Embryonic facial prominence (tissue), 1 donor: ENCODE measurements around the gene CIB4.

ENCODE experiments used
- DNase-seq: peaks from one replicate; pipeline ENCODE4 v3.0.0-alpha.2; 2016; ENCODE audit errors: extremely low spot score

Gene CIB4

DNA sequence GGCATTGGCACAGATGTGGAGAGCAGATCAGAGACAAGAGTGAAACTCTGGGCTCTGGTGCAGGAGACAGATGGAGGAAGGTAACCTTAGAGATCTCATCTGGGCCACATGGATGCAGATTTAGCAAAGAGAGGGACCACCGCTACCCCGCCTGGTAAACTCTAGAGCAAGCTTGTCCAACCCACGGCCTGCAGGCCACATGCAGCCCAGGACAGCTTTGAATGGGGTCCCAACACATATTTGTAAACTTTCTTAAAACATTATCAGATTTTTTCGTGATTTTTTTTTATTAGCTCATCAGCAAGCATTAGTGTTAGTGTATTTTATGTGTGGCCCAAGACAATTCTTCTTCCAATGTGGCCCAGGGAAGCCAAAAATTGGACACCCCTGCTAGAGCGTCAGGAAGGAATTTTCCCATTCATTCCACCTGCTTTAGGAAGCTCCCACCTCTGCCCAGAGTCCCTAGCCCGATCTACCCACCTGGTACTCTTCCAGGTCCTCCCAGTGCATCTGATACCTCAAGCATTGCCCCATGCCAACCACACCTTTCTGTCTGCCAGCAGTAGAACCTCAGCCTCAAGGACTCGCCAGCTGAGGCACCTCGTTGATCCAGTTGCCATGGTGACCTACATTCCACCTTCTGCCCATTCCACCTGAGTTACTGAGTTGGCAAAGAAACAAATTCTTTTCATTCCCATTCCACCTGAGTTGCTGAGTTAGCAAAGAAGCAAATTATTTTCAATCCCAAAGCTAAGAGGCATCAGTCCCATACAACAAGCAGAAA, at the start of gene CIB4:
CIB4 (minus strand) TSS at position 586 of the 784 bp plus-strand sequence; CDS start at position 534, 52 bp downstream.
- no peak for DNase-seq

DNA sequence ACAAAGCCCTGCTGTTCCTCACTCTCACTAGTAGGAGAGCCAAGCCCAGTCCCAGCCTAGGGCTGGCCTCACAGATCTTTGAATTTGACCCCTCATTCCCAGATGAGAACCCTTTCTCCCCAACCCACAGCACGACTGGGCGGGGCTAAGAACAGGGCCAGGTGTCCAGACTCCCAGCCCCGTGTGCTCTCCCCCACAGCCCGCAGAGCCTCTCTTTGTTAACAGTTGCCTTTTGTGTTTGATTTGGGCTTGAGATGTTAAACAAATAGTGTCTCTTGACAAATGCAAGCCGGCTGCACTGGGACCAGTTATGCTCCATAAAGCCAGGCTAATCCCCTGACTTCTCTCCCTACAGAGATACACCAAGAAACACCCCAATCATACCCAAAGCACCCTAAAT, 46.6 kb upstream of the CIB4 start:
- DNase-seq = no peak

DNA sequence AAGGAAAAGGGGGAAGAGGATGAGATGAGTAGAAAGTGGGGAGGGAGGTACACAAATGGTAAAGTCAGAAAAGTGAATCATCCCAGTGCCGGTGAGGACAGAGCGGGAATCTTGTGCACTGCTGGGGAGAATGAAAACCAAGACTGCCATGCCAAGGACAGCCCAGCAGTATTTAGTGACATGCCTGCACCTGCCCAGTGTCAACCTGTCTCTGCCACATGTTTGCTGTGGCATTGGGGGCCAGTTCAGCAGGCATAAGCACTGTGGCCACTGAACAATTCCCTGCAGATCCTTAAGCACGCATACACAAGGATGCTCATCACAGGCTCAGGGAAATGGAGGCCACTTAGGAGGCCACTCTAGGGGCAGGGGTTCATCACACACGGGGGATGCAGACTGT, 46.2 kb upstream of the CIB4 start:
- DNase-seq = no peak

DNA sequence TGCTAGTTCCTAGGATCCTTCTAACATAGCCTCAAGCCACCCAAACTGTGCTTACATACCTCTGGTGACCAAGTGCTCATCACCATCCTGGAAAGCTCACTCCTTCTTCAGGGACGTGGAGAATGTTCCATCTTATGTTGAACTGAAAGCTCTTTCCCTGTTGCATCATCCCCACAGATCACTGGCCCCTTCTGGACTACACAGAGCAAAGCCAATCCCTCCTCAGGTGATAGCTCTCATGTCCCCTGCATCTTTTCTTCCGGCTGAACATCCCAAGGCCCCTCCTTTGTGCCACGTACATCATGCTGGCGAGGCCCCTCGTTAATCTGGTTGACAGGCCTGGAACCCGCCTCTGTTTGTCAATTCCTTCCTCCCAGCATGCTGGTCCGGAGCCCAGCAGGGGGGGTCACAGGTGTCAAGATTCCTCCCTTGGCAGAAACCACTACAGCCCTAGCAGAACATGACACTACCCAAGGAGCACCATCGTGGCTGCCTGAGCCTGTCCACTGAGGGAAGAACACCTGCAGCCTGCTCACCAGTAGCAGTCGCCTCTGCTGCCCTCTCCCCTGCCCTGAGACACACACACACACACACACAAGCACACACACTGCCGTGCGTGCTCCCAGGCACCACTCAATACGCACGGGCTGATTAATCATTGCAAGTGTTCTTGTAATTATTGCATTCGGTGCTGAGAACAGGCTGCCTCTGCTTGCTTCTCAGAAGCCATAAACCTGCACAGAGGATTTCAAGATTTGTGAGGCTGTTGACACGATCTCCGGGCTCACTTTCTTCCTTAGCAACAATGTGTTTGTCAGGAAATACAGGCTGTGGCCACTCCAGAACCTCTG, 45.0 kb upstream of the CIB4 start:
- DNase-seq = no peak

- DNase-seq = no peak
These were observed 44.2 kb upstream of the CIB4 start for GRCh38 chr2:26685341-26685740.

- no peak for DNase-seq
These were observed 42.4 kb upstream of the CIB4 start for GRCh38 chr2:26683583-26683982.

- DNase-seq = no peak
These were observed 41.0 kb upstream of the CIB4 start for GRCh38 chr2:26682155-26682554.

- no peak for DNase-seq
These were observed 40.5 kb upstream of the CIB4 start for GRCh38 chr2:26681656-26682055.

DNA sequence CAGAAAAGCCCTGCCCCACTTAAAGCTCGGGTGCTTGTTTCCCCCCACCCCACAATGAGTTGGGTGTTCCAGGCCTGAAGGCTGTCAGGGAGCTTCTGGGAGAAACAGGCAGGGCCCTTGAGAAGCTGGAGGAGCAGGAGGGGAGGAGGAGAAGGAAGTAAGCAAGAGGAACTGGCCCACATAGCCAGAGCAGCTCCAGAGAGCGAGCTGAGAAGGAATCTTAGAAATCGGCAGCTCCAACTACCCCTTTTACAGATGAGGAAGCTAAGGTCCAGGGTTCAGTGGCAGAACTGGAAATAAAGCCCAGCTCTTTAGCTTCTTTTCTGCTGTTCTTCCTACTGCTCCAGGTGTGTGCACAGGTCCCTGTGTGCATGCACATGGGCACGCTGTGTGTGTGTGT, 38.7 kb upstream of the CIB4 start:
- no peak for DNase-seq

GRCh38 chr2:26678035-26678434, 36.9 kb upstream of the CIB4 start:
- DNase-seq = no peak

- DNase-seq = no peak
These were observed 34.6 kb upstream of the CIB4 start for GRCh38 chr2:26675651-26676255.

- no peak for DNase-seq
These were observed 33.6 kb upstream of the CIB4 start for GRCh38 chr2:26674771-26675170.

DNA sequence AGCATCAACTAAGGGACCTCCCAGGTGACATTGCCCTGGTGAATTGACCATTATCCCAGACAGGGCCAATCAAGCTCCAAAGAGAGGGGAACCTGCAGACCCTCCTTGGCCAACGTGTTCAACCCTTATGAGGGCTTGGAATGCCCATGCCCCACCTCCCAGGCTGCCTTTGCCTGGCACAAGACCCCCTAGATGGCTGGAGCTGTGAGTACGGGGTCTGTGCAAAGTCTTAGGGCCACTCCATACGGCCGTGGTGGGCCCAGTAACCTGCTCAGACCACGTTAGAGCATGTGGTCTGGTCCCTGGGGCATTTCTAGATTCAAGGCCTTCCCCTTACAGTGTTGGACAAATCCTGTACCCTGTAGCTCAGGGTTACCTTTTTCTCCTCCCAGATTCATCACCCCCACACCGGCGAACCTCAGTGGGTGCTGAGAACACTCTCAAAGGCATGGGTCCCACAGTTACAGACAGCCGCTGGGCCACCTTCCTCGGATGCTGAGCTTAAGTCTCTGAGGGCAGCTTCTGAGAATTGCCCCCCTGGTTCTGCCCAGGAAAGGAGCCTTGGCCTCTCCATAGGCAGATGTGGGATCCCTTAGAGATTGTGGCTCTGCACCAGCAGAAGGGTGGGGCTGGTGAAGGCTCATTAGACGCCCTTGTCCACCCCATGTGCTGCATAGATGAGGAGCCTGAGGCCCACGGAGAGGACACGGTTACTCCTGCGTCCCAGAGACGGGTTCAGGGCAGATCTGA, 33.0 kb upstream of the CIB4 start:
- DNase-seq = no peak

DNA sequence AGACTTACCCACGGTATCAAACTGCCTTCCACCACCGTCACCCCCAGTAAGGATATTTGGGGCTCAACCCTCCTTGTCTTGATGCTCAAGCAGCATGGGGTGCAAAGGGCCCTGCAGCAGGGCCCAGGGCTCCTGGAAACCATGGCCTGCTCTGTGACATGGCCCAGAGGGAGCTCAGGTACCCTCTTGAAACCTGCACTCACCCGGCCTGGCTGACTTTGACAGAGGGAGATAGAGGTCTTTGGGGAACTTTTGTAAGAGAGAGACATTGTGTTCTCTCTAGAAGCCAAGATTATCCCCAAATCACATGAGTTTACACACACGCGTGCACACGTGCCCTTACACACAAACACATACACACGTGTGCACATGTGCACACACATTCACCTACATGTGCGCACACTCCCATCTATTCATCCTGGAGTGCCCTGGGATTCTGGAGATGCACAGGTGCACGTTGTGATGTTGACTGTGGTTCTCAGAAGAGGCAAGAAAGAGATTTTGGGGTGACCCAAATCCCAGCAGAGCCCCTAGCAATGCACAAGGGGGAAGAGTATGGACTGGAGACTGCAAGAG, 31.7 kb upstream of the CIB4 start:
- DNase-seq = no peak

GRCh38 chr2:26672112-26672817, 31.1 kb upstream of the CIB4 start:
- no peak for DNase-seq

DNA sequence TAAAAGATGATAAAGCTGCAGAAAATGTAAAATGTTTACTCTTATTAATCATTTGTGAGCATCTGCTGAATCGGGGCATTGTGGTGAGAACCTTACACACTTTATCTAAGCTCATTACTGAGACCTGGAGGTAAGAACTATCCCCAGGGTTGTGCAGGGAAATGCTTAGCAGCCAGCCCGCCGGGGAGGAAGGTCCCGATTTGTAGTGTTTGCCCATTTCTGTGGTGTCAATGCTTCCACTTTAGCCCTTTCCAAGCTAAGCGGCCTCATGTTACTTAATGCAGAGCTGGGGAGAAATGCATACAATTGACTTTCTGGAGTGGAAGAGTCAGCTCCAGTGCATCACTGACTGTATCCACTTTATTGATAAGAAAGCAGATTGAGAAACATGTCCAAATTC, 30.5 kb upstream of the CIB4 start:
- no peak for DNase-seq

- no peak for DNase-seq
These were observed 29.8 kb upstream of the CIB4 start for GRCh38 chr2:26670931-26671460.

GRCh38 chr2:26670171-26670570, 29.0 kb upstream of the CIB4 start:
- no peak for DNase-seq

DNA sequence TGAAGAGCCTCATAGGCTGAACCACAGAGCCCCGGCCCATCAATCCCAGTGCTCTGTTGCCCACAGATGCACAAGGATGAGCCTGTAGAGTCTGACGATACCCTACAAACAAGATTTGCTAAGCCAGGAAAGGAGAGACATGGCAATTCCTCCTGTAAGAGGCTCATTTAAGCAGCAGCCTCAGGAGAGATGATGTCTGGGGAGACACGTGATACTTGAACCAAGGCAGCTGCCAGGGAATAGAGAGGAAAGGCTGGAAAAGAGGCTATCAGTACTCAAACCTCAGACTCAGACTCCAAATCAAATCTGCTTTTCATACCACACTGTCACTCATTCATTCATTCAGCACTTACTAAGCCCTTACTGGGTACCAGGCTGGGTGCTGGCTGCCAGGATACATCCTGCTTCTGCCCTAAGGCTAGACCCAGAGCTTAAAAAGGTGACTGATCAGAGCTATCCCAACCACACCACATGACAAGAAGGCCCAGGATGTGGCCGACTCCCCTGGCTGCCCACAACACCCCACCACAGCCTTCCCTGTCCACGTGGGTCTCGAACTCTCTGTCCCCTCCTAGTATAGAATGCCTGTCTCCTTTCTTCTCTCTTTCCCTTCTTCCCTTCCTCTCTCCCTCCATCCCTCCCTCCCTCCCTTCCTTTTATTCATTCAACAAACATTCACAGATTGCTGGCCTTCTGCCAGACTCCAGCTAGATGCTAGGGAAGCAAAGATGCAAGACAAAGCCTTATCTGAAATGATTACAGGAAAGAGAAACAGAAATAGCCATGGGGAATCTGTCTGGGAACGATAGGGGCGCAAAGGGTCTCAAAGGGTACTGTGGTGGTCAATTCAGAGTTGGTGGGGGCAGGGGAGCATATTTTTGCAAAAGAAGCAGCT, 27.9 kb upstream of the CIB4 start:
- DNase-seq = no peak

- DNase-seq = no peak
These were observed 26.9 kb upstream of the CIB4 start for GRCh38 chr2:26668041-26668440.
